Measurements from ENCODE around the gene ITGA6.

Gene ITGA6

DNA sequence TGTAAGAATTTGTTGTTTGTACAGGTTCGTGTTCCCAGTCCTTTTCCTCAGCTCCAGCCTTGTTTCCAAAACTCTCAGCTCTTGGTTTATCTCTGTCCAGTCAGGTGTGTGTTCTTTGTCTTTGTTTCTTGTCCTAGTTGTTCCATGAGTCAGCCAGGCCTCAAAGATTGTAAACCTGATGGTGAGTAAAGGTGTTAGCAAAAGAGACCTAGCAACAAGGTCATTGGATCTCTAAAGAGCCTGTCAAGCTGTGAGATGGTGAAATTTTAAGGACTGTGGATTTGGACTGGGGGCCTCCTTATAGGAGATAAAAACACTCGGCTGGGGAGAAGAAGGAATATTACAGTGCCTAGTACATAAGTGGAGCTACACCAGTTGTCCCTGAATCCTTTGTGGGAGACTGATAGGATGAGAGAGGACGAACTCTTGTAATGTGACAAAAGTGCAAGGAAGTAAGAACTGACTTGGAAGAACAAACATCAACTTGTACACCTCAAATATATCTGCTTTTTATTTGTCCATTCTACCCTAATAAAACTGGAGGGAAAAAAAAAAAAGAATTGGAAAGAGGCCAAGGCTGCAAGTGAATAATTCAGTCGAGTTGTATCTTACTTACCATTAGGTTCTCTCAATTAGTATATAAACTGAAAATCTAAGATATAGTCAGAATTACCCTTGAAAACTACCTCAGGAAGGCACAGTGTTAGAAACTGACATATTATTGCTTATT is 37.2 kb downstream of the ITGA6 start:
- no peak for DNase-seq

DNA sequence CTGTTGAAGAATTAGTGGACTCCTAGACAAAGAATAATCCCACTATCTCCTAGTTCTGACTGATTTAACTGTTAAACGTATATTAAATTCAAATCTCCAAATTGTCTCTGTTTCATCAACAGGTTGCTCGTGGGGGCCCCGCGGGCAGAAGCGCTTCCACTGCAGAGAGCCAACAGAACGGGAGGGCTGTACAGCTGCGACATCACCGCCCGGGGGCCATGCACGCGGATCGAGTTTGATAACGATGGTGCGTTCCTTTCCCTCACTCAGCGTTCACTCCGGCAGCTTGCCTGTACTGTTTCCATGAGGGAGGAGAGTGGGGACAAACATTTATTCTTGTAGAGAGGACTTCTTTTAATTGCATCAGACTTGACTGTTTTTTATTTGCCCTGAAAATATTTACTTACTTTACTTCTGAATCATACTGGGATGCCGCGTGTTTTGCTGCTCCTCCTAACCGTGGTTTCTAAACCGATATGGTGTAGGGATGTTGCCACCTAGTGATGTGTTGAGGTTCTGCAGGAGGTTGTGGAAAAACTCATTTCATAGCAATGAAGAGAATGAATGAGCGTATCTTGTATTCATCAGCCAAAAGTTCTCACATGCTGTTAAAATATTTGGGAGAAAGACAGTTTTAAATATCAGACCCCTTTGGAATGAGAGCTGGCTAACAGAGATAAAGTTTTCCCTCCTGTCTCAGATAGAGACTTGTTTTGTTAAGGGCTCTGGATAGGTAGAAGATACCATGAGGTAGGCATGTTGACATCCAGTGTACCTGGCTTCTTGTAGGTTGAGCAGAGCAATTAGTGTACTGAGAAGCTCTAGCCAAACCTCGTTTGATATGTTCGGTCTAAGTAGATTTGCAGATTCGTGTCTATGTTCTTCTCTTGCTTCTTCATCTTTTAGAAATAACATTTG is 38.3 kb downstream of the ITGA6 start:
- DNase-seq: peak in 32 of 51 donors; percentile 5 to 79 (median 38)

DNA sequence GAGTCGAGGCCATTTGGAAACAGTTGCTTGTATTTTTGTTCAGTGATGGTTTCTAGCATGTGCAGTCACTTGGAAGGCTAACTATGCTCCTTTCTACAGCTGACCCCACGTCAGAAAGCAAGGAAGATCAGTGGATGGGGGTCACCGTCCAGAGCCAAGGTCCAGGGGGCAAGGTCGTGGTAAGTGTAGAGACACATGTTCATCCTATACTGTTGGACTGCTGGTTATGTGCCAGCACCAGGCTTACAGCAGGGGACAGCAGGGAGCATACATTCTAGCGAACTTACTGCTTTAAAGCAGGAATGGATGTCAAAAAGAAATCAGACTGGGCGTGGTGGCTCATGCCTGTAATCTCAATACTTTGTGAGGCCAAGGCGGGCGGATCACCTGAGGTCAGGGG is 40.0 kb downstream of the ITGA6 start:
- DNase-seq: no peak

DNA sequence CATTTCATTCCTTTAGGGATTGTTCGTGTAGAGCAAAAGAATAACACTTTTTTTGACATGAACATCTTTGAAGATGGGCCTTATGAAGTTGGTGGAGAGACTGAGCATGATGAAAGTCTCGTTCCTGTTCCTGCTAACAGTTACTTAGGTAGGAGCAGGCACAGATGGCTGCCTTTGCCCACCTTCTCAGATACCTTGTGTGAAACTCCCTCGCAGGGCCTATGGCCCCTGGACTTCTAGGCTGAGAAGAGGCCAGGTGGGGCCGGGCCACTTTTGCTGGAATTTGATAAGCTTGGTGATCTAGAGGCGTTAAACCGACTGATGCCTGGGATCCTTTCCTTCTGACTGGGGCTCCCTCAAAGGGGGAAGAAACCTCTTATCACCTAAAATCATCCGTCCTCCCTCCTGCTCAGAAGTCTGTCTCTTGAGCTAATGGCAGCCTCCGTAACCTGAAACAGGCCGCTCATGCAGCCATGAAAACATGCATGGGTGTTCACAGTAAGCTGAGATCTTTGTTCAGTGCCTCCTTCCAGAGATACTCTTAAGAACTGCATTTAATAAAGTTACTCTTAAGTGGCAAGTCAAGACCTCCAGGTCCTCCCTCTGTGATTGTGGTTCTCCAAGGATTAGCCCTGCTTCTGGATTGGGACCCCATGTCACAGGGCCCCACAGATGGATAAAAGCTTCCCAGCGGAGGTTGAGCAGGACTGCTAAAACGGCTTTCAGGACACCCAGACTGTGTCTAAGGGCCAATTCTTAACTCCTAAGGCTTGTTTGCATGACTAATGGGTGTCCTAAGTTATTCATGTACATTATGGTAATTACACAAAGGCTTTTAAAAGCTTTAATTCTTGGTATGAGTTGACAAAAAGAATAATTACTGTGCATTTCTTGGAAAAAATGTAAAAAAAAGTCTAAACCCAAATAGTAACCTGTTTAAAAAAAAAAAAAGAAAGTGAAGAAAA is 43.9 kb downstream of the ITGA6 start:
- DNase-seq: no peak

DNA sequence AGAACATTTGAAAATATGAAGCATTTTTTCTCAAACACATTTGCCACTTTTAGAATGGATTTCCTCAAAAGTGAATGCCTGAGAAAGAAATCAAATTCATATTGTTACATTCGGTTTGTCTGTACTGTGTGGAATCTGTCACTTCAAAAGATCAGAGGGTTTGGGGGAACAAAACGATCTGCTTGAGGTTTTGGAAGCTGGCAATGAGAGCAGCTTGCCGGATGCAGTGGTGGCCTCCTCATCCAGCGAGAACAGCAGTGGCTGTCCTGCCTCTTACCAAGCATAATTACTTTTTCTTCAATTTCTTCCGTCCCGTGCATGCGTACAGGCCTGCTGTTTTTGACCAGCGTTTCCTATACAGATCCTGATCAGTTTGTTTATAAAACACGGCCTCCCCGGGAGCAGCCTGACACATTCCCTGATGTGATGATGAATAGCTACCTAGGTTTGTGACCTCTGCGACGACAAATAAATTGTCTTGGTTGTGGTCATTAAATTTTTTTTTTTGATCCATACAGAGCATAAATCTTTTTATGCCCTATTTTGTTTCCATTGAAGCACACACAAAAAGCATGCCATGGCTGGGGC is 45.2 kb downstream of the ITGA6 start:
- no peak for DNase-seq

DNA sequence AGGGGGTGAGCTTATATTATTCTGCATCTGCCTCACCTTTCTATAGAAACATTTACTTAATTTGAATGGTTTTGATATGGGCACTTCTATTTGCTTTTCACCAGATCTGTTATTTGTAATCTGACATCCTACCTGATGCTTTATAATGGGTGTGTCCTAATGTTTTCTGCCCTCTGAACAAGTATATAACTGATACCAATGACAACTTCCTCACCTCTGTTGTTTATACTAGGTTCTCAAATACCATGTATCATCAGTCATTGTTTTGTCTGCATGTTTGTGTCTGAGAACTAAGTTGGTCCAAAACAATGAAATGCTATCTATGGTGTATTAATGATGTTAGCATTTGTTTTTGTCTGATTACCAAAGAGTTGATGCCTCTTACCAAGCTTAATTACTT is 45.8 kb downstream of the ITGA6 start:
- DNase-seq: no peak

DNA sequence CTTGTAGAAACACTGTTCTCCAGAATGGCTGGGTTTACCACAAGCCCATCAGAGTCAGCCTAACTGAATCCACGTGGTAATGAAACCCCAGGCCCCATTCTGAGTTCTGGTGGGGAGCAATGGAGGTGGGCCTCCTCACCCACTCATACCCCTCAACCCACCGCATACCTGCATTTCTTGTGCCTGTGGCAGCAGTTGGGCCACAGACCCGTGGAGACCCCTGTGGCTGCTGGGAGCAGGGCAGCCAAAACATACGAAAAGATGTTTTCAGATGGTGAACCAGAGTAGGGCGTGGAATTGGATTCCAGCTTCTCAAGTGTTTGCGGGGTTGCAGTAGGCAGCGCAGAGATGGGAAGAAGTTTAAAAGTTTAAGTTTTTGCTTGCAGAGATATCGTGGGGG is 51.0 kb downstream of the ITGA6 start:
- DNase-seq: no peak

DNA sequence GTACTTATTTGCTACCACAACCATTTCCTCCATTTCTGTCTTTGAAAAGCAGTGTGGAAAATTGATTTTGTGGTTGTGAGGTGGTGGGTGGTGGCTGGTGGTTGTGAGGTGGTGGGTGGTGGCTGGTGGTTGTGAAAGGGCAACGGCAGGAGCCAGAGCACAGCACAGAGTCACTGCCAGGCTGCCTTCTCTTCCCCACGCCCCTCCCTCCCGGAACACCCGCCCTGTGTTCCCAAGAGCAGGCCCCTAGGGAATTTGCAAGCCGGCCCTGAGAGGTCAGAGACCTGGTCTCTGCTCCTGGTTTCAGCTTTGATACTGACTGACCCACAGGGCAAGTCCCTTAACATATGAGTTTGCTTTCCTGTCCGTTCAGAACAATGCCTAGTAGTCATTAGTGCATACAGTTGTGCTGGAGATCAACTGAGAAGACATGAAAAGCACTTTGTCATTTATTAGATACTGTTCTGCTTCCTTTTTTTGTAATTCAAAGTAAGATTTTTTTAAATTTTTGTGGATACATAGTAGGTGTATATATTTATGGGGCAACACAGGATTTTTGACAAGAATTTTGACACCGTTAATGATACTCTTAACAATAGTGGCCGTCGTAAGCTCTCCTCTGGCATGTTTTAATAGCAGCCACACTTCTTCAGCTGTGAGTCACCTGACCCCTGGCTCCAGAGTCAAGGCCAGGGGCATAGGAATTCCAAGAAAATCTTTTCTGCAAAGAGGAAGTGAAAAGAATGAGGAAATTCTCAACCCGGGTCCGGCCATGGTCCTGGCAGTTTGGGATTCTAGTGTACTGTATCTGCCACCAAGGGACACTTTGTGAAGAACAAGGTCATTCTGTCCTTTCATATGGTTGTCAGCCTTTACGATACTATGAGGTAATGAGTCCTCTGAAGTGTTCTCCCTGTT is 53.2 kb downstream of the ITGA6 start:
- no peak for DNase-seq

DNA sequence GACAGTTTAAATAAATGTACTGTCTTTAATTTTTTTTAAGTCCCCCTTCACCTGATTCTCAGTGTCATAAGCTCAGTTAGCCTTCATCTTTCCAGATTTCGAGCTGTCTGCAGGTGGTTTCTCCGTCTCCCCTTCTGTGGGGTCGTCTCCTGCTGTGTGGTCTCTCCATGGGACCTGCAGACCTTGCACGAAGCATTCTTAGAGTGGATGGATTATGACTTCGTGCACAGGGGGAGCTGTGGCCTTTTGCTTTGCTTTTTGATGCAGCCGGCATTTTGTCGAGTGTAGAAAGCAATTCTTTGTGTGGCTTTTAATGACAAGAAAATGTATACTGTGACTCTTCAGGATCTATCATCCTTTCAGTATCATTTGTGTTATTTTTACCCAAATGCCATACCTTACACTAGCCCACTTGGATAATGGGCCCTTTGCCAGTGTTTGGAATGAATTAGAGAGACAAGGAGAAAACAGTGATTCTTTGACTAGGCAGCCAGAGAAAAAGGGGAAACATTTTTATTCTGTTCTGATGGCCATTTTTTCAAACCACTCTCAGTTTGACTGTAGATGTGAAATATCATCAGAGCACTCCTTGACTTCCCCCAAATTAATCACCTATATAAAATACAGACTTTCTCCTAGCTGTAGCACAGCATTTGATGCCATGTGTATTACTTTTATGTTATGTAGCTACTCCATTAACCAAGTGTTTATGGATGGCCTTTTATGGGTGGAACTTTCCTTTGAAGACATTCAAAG is 54.3 kb downstream of the ITGA6 start:
- no peak for DNase-seq

DNA sequence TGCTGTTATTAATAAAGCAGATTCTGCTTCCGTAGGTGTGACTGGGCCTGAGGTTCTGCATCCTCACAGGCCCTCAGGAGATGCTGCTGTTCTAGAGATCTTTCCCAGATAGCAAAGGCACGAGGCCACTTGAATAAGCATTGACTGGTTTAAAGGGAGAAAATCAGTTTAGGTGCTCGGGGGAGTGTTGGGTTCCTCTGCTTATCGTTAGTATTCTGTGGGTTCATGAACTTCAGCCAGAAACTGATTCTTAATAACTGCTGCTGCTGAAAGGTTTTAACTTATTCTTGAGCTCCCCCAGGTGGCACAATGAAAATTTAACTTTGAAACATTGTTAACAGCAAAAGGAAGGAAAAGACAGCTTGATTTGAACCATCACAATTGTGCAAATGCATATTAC is 56.9 kb downstream of the ITGA6 start:
- peak in 1 of 51 donors; percentile 36 for DNase-seq

DNA sequence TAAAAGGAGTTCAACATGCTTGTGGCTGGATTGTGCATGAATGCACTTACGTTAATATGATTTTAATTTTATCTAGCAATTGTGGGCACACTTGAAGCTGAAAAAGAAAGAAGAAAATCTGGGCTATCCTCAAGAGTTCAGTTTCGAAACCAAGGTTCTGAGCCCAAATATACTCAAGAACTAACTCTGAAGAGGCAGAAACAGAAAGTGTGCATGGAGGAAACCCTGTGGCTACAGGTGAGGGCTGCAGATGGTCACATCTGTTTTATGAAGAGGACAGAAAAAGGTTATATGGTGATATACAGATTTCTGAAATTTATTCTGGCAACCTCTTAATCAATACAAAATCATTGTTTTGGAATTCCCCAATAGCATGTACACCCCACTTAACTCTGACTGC is 57.3 kb downstream of the ITGA6 start:
- no peak for DNase-seq

DNA sequence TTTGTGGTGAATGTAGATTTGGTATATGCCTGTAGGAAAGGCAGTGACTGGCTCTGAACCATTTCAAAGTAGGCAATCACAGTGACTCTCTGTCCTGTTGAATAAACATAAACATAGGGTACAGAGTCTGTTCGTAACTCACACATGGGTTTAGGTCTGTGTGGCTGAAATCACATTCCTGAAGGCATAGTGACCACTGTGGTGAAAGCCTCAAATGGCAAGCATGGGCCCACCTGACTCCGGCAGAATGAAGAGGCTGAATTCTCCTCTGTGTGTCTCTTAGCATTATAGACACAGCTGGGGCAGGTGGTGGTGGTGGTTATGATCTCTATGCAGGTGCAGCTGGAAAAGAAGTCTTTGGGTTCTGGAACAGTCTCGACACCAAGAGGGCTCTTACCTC is 61.2 kb downstream of the ITGA6 start:
- no peak for DNase-seq

DNA sequence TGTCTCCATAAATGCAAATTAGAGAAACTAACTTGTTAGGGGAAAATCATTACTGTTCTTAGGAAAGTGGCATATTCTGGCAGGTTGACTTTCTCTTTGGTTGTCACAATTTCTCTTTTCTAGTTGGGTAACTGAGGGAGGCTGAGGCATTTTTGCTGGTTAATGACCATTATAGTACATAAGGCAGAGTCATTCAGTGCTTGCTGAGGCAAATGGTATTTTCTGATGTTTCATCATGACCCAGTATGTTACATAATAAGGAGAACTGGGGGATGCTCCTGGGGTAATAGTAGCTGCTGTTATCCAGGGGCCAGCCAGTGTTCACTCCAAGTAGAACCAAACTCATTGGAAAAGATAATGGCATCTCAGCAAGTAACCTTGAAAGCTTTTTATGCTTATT is 62.3 kb downstream of the ITGA6 start:
- DNase-seq: no peak

DNA sequence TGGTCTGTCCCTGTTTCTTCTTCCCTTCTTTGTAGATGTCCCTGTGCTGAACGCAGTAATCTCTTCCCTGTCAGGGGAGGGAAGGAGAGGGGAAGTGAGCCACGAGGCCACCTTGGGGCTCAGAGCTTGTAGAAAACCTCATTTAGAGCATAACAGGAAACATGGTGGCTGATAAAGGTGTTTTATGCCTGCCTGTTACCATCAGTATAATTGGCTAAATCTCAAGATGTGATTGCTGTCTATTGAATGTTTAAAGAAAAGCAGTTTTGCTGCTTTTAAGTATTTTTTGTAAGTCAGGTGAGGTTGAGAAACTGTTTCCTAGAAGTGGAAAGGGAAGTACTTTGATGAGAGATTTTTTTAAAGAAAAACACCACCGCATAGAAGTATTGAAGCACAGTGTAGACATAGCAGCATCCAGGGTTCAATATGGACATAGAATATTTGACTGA is 68.8 kb downstream of the ITGA6 start:
- no peak for DNase-seq

DNA sequence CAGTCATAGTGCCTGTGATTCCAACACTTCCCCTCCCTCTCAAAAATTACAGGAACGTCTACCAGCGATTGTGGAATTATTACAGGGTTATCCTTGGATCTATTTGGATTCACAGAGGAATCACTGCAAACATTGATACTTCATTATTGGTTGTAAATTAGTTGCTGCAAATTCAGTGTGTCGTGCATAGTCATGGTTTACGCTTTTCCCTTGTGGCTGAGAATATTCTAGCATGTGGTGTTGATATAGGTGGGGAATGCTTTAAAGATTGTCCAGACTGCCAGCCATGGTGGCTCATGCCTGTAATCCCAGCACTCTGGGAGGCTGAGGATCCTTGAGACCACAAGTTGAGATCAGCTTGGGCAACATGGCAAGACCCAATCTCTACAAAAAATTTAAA is 79.8 kb downstream of the ITGA6 start:
- no peak for DNase-seq

DNA sequence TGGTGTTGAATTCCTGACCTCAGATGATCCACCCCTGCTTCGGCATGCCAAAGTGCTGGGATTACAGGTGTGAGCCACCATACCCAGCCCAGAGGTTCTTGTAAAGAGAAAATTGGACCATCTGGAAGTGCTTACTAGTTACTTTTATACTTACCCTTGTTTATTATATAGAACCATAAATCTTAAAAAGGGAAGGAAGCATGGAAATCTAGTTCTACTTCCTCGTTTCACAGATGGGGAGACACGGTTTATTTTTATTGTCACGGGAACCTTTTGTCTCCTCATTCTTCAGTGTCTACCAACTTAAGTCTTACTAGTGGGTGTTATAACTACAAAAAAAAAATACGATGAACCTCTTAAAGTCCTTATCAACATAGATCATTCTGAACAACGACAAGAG is 82.7 kb downstream of the ITGA6 start:
- DNase-seq: no peak

DNA sequence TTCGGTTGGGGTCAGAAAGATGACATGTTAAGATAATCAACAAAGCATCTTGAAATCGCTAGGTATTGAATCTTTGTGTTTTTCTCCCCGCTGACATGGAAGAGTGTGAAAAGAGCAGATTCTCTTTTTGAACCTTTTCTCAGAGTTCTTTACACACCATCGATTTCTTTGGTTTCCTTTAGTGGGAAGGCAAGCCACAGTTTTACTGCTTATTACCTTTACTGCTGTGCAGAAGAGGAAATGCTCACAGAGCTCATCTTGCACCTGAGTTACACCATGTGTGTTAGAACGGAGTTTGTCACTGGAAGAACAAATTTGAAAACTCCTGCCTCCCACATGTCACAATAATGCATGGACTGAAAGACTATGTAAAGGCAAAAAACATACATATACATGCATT is 83.2 kb downstream of the ITGA6 start:
- DNase-seq: no peak

DNA sequence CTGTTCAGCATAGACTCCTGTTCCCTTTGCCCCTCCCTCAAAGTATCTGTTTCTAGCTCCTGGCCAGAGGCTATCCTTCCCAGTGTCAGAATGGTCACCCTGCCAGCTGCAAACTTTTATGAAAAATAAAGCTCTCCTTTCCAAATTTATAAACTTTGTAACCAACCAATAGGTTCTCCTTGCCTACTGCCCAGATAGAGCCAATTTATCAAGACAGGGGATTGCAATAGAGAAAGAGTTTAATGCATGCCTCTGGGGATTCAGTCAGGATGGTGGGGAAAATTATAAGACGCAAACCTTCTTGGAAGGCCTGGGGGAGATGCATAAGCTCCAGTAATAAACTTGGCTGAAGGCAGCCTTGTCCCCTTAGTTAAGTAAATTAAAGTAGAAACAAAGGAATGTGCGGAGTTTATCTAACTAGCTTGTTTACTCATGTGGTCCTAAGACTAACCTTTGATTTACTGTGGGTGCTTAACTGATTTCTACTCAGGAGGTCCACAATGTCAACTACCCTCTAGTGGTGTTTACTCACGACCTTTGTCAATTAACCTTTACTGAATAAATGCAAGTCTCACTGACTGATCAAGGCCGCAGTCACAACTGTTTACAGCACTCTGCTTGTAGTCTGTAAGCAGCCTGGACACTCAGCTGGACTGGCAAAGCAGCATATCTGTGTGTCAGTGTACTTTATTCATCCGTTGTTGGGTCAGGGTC is 85.6 kb downstream of the ITGA6 start:
- no peak for DNase-seq

DNA sequence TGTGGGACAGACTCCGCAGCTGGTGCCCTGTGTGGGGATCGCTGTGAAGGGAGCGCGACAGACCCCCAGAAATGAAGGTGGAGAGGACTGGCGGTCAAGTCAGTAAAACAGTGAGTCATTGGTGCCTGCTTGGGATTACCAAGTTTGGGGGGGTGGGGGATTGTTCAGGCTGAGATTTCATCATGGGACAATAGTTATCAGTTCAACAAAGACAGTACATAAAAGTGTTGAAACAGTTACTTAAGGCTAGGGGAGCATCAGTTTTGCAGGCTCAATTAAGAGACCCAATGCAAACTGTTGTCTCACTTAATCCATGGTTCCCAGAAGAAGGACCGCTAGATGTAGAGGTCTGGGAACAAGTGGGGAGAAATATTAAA is 86.1 kb downstream of the ITGA6 start:
- no peak for DNase-seq
